ENCODE measurements around the gene NCR3LG1.

- TF ChIP-seq TOX (CRISPR knock-in tag; IDR thresholded peaks at IDR 0.05; ENCODE audit: borderline replicate concordance), result no peak
- TF ChIP-seq ZNF8 (CRISPR knock-in tag; IDR thresholded peaks at IDR 0.05), result no peak
- no peak for TF ChIP-seq ZFP3 (CRISPR knock-in tag; IDR thresholded peaks at IDR 0.05)
- TF ChIP-seq CREB5 (CRISPR knock-in tag; IDR thresholded peaks at IDR 0.05; ENCODE audit: low read depth), result no peak
- no peak for TF ChIP-seq ARNTL (CRISPR knock-in tag; IDR thresholded peaks at IDR 0.05; ENCODE audit: borderline replicate concordance, low read depth)
- TF ChIP-seq POU6F1 (CRISPR knock-in tag; IDR thresholded peaks at IDR 0.05; ENCODE audit: borderline replicate concordance, low read depth), result no peak
- TF ChIP-seq PATZ1 (CRISPR knock-in tag; IDR thresholded peaks at IDR 0.05; ENCODE audit: borderline replicate concordance), result no peak
- no peak for TF ChIP-seq ZC3H10 (CRISPR knock-in tag; IDR thresholded peaks at IDR 0.05)
These were observed 49.7 kb downstream of the NCR3LG1 start for GRCh38 chr11:17401316-17401715.
